ENCODE data around the gene ANKRD34A.

- TF ChIP-seq CTCF (IDR thresholded peaks at IDR 0.05; ENCODE audit: poor library complexity, severe bottlenecking) (no peak), POLR2AphosphoS5 (IDR thresholded peaks at IDR 0.05) (no peak), RAD21 (conservative IDR thresholded peaks at IDR 0.05) (no peak), EP300 (conservative IDR thresholded peaks at IDR 0.05; ENCODE audit: poor library complexity, severe bottlenecking) (no peak), EZH2 (IDR thresholded peaks at IDR 0.05; ENCODE audit: borderline replicate concordance, insufficient read depth, low read length, poor library complexity, severe bottlenecking) (no peak), SMC3 (conservative IDR thresholded peaks at IDR 0.05; ENCODE audit: poor library complexity) (no peak), TAF1 (IDR thresholded peaks at IDR 0.05; ENCODE audit: low read depth) (no peak), REST (IDR thresholded peaks at IDR 0.05; ENCODE audit: borderline replicate concordance) (no peak), MXI1 (conservative IDR thresholded peaks at IDR 0.05; ENCODE audit: poor library complexity, severe bottlenecking) (no peak)
Observed at GRCh38 chr1:145983960-145984830, 19.8 kb upstream of the ANKRD34A start.

All from neural cell (in vitro differentiated cells).